PC-9 (cell line): ENCODE measurements around the gene VPS13A. TPM values are rescaled to one million over a fixed set of nuclear protein-coding genes. Genes with fewer than 3 reads are reported as not detected.

ENCODE experiments used
- BruUV-seq: library from RNA; stranded (reverse); fragments of 400-500 nt; replicated peaks from 2 replicates; lab custom pipeline; 2021; lab: Mats Ljungman, UMichigan
- CTCF ChIA-PET: fragments of 300-600 bp; sonication (Branson Sonifier 250); formaldehyde crosslinking; loops from one replicate; lab custom pipeline; 2022; ENCODE audit warnings: antibody characterized with exemption; lab: Charles Lee
- POLR2A ChIA-PET: fragments of 300-600 bp; sonication (Branson Sonifier 250); formaldehyde crosslinking; loops from one replicate; lab custom pipeline; 2022; ENCODE audit warnings: antibody characterized with exemption; ENCODE audit not compliant: unreplicated experiment; lab: Charles Lee
- DNase-seq, 2 experiments: peaks; one replicate each; pipeline versions ENCODE4 v3.0.0 to v3.0.0-alpha.2; 2015 to 2022; ENCODE audit warnings: mixed read lengths in 1 of 2
- H2AFZ ChIP-seq: fragments of 200-600 bp; sonication (generic); 2 replicates; pipeline ENCODE4 v1.8.1; 2017; ENCODE audit warnings: antibody characterized with exemption
- H3F3A ChIP-seq: fragments of 200-600 bp; sonication (generic); 2 replicates; pipeline ENCODE4 v1.8.1; 2017; ENCODE audit warnings: antibody characterized with exemption, mild to moderate bottlenecking, low read depth; ENCODE audit not compliant: insufficient read depth
- H3K27ac ChIP-seq: fragments of 200-600 bp; sonication (generic); 2 replicates; pipeline ENCODE4 v1.6.1; 2016; ENCODE audit warnings: mixed run types
- H3K27me3 ChIP-seq: fragments of 200-600 bp; sonication (generic); 2 replicates; pipeline ENCODE4 v1.6.1; 2016; ENCODE audit warnings: low read depth, mixed run types; ENCODE audit not compliant: insufficient read depth
- H3K36me3 ChIP-seq: fragments of 200-600 bp; sonication (generic); 2 replicates; pipeline ENCODE4 v1.6.1; 2016; ENCODE audit warnings: low read depth, mixed run types
- H3K4me1 ChIP-seq: fragments of 200-600 bp; sonication (generic); replicated peaks from 2 replicates; pipeline ENCODE4 v1.6.1; 2016; ENCODE audit warnings: mixed run types; ENCODE audit not compliant: insufficient read depth
- H3K4me2 ChIP-seq: fragments of 200-600 bp; sonication (generic); 2 replicates; pipeline ENCODE4 v1.6.1; 2017; ENCODE audit warnings: mixed run types
- H3K4me3 ChIP-seq: fragments of 200-600 bp; sonication (generic); 2 replicates; pipeline ENCODE4 v1.6.1; 2016; ENCODE audit warnings: mixed run types
- H3K79me2 ChIP-seq: fragments of 200-600 bp; sonication (generic); 2 replicates; pipeline ENCODE4 v1.6.1; 2017; ENCODE audit warnings: low read depth, mixed run types
- H3K9me2 ChIP-seq: fragments of 200-600 bp; sonication (generic); 2 replicates; pipeline ENCODE4 v1.8.1; 2017; ENCODE audit warnings: mild to moderate bottlenecking; ENCODE audit not compliant: insufficient read depth
- H3K9me3 ChIP-seq: fragments of 200-600 bp; sonication (generic); 2 replicates; pipeline ENCODE4 v1.8.1; 2016; ENCODE audit warnings: low read depth; ENCODE audit not compliant: insufficient read depth
- H4K20me1 ChIP-seq: fragments of 200-600 bp; sonication (generic); 2 replicates; pipeline ENCODE4 v1.8.1; 2017; ENCODE audit not compliant: insufficient read depth
- EZH2 ChIP-seq: fragments of 200-600 bp; sonication (generic); IDR thresholded peaks from 2 replicates; pipeline ENCODE4 v1.8.0; 2017; ENCODE audit warnings: antibody characterized with exemption, low read depth
- intact Hi-C: fragments of 100-400 bp; cut with micrococcal nuclease; formaldehyde crosslinking; loops from one replicate; pipeline ENCODE4 v1.10.0; 2022; ENCODE audit not compliant: unreplicated experiment
- total RNA-seq: library from RNA; stranded (reverse); gene quantifications from 2 replicates; pipeline ENCODE4 v1.2.3, GENCODE V29; 2021
- TF ChIP-seq, protein P1 (sequence below): fragments of 200-600 bp; sonication (generic); conservative IDR thresholded peaks from 2 replicates; pipeline ENCODE4 v1.6.1; 2017; ENCODE audit warnings: mixed run types, antibody characterized with exemption, mild to moderate bottlenecking, moderate library complexity

VPS13A gene
- total RNA-seq, 1 experiment from 2014 or later, result 53.9 TPM

DNA sequence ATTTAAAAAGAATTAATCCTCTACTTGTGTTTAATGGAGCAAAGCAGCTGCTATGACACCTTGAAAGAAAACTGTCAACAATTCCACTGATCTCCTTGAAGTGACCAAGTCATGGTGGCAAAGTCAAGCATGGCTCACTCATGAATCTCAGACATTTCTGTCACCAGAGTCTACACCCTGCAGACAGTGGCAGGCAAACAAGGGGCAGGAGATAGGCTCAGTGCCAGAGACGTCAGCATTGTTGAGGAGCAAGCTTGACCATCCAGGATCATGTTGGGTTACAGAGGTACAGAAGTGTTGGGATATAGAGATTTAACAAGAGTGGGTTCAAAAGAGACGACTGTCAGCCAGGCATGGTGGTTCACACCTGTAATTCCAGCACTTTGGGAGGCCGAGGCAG, 16.1 kb upstream of the VPS13A start:
- Histone ChIP-seq H3F3A (no peaks in the 10 kb centered on the region), H3K27me3 (no peaks in the 10 kb centered on the region), H3K36me3 (no peaks in the 10 kb centered on the region), H3K4me3 (no peak overlapping the region), H3K79me2 (no peaks in the 10 kb centered on the region), H3K9me3 (no peaks in the 10 kb centered on the region), H4K20me1 (no peaks in the 10 kb centered on the region), H3K4me1 (no peaks in the 10 kb centered on the region), H3K27ac (no peak overlapping the region), H3K9me2 (no peaks in the 10 kb centered on the region), H2AFZ (no peak overlapping the region), H3K4me2 (no peak overlapping the region)
- intact Hi-C loops, result loop anchor here (10.0 kb wide), 1 partner anchor 964 kb away; no protein-coding TSS in a partner anchor
- no TSS peak for BruUV-seq
- CTCF ChIA-PET, result no interaction called here
- POLR2A ChIA-PET, result no interaction called here
- no peak for DNase-seq
- TF ChIP-seq, protein P1, sequence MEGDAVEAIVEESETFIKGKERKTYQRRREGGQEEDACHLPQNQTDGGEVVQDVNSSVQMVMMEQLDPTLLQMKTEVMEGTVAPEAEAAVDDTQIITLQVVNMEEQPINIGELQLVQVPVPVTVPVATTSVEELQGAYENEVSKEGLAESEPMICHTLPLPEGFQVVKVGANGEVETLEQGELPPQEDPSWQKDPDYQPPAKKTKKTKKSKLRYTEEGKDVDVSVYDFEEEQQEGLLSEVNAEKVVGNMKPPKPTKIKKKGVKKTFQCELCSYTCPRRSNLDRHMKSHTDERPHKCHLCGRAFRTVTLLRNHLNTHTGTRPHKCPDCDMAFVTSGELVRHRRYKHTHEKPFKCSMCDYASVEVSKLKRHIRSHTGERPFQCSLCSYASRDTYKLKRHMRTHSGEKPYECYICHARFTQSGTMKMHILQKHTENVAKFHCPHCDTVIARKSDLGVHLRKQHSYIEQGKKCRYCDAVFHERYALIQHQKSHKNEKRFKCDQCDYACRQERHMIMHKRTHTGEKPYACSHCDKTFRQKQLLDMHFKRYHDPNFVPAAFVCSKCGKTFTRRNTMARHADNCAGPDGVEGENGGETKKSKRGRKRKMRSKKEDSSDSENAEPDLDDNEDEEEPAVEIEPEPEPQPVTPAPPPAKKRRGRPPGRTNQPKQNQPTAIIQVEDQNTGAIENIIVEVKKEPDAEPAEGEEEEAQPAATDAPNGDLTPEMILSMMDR, result no peak
- no peak for TF ChIP-seq EZH2

DNA sequence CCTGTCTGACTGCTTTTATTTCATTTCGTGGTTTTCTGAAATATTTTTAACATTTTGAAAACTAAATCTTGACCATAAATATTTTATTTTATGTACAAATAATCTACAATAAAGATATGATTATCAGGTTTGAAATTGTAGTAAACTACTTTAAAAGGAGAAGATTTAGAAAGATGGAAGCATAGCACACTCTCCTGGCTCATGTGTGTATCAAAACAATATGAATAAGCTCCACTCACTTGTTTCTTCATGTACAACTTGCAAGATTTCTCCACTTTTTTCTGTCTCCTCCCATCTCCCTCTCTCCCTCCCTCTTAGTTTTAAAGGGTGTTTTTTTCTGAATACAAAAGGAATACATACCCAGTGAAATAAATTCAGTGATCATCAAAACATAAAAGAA, 15.4 kb upstream of the VPS13A start:
- H3F3A ChIP-seq, result no peaks in the 10 kb centered on the region
- H3K4me3 ChIP-seq, result no peak overlapping the region
- H3K4me2 ChIP-seq, result no peak overlapping the region
- H3K9me2 ChIP-seq, result no peaks in the 10 kb centered on the region
- no peak overlapping the region for H2AFZ ChIP-seq
- H3K79me2 ChIP-seq, result no peaks in the 10 kb centered on the region
- no peaks in the 10 kb centered on the region for H3K4me1 ChIP-seq
- DNase-seq, result no peak
- TF ChIP-seq, protein P1, result no peak
- no peak for TF ChIP-seq EZH2
- CTCF ChIA-PET, result no interaction called here
- H3K27ac ChIP-seq, result no peak overlapping the region
- no peaks in the 10 kb centered on the region for H3K36me3 ChIP-seq
- BruUV-seq, result no TSS peak
- no peaks in the 10 kb centered on the region for H4K20me1 ChIP-seq
- no peaks in the 10 kb centered on the region for H3K27me3 ChIP-seq
- no peaks in the 10 kb centered on the region for H3K9me3 ChIP-seq
- POLR2A ChIA-PET, result no interaction called here
- intact Hi-C loops, result loop anchor here (10.0 kb wide), 1 partner anchor 963 kb away; no protein-coding TSS in a partner anchor

DNA sequence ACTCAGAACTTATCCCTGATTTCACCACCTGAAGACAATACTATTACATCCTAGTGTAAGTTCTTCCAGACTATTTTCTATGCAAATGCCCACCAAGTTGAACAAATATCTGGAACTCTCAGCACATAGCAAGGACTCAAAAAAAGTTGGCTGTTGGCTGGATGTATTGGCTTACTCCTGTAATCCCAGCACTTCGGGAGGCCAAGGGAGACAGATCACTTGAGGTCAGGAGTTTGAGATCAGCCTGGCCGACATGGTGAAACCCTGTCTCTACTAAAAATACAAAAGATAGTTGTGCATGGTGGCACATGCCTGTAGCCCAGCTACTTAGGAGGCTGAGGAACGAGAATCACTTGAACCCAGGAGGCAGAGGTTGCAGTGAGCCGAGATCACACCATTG, 15.0 kb upstream of the VPS13A start:
- Histone ChIP-seq H3F3A (no peaks in the 10 kb centered on the region), H3K79me2 (no peaks in the 10 kb centered on the region), H3K27me3 (no peaks in the 10 kb centered on the region), H3K4me1 (no peaks in the 10 kb centered on the region), H3K4me2 (no peak overlapping the region), H3K36me3 (no peaks in the 10 kb centered on the region), H3K4me3 (no peak overlapping the region), H3K9me3 (no peaks in the 10 kb centered on the region), H3K9me2 (no peaks in the 10 kb centered on the region), H3K27ac (no peak overlapping the region), H4K20me1 (no peaks in the 10 kb centered on the region), H2AFZ (no peak overlapping the region)
- intact Hi-C loops, result loop anchor here (10.0 kb wide), 1 partner anchor 962 kb away; no protein-coding TSS in a partner anchor
- CTCF ChIA-PET, result no interaction called here
- POLR2A ChIA-PET, result no interaction called here
- no peak for DNase-seq
- BruUV-seq, result no TSS peak
- TF ChIP-seq, protein P1, result no peak
- no peak for TF ChIP-seq EZH2
